ENCODE data around the gene DZIP1. TPM values are rescaled to one million over a fixed set of nuclear protein-coding genes. Genes with fewer than 3 reads are reported as not detected.
A peak's percentile ranks its signal among the peaks of the same experiment; 100 is the strongest.

The DZIP1 gene
- total RNA-seq, 3 donors from 2014 or later: 1.3 to 23.6 (median 3.6) TPM

GRCh38 chr13:95607366-95607765, 37.1 kb downstream of the DZIP1 start:
- ATAC-seq (no peak), DNase-seq (no peak)
- no peak overlapping the region for H3K4me3 ChIP-seq
- no peaks in the 10 kb centered on the region for H3K9me3 ChIP-seq
- H3K36me3 ChIP-seq (ENCODE audit: low read depth): no peaks in the 10 kb centered on the region
- TF ChIP-seq CTCF (IDR thresholded peaks at IDR 0.05): no peak
- intact Hi-C loops (cut with DNase I, micrococcal nuclease): no loop called here
- H3K4me1 ChIP-seq (ENCODE audit: low read depth): no peaks in the 10 kb centered on the region

- Histone ChIP-seq H3K4me3 (no peak overlapping the region), H3K4me1 (ENCODE audit: low read depth) (no peaks in the 10 kb centered on the region), H3K9me3 (no peaks in the 10 kb centered on the region), H3K36me3 (ENCODE audit: low read depth) (no peaks in the 10 kb centered on the region)
- intact Hi-C loops (cut with DNase I, micrococcal nuclease): no loop called here
- ATAC-seq (no peak), DNase-seq (no peak)
- TF ChIP-seq CTCF (IDR thresholded peaks at IDR 0.05): no peak
These were observed 38.9 kb downstream of the DZIP1 start for GRCh38 chr13:95605448-95606125.

GRCh38 chr13:95604556-95604915, 40.0 kb downstream of the DZIP1 start:
- ATAC-seq (no peak), DNase-seq (no peak)
- intact Hi-C loops (cut with DNase I, micrococcal nuclease): no loop called here
- no peaks in the 10 kb centered on the region for H3K9me3 ChIP-seq
- no peaks in the 10 kb centered on the region for H3K36me3 ChIP-seq (ENCODE audit: low read depth)
- H3K4me3 ChIP-seq: no peak overlapping the region
- H3K4me1 ChIP-seq (ENCODE audit: low read depth): no peaks in the 10 kb centered on the region
- no peak for TF ChIP-seq CTCF (IDR thresholded peaks at IDR 0.05)

- Histone ChIP-seq H3K4me1 (ENCODE audit: low read depth) (no peaks in the 10 kb centered on the region), H3K9me3 (no peaks in the 10 kb centered on the region), H3K36me3 (ENCODE audit: low read depth) (no peaks in the 10 kb centered on the region), H3K4me3 (no peak overlapping the region)
- peak in 1 of 3 donors; percentile 7 for DNase-seq
- ATAC-seq: peak; percentile 92
- intact Hi-C loops (cut with DNase I, micrococcal nuclease): no loop called here
- TF ChIP-seq CTCF (IDR thresholded peaks at IDR 0.05): no peak
These were observed 40.5 kb downstream of the DZIP1 start for GRCh38 chr13:95603887-95604555.

GRCh38 chr13:95601906-95602305, 42.6 kb downstream of the DZIP1 start:
- intact Hi-C loops (cut with DNase I, micrococcal nuclease): no loop called here
- DNase-seq: no peak
- no peaks in the 10 kb centered on the region for H3K36me3 ChIP-seq (ENCODE audit: low read depth)
- H3K4me1 ChIP-seq (ENCODE audit: low read depth): no peaks in the 10 kb centered on the region
- no peak overlapping the region for H3K4me3 ChIP-seq
- ATAC-seq: no peak
- TF ChIP-seq CTCF (IDR thresholded peaks at IDR 0.05): no peak
- no peaks in the 10 kb centered on the region for H3K9me3 ChIP-seq

Measured in mucosa of descending colon (tissue), 3 donors.